ENCODE results near the gene ECM1.

GRCh38 chr1:150560011-150560438 is 52.1 kb downstream of the ECM1 start:
- TF ChIP-seq CTCF (IDR thresholded peaks at IDR 0.05) (peak; percentile 94), EZH2 (IDR thresholded peaks at IDR 0.05; ENCODE audit: borderline replicate concordance, insufficient read depth, low read depth, low read length, poor library complexity, severe bottlenecking) (no peak)
